Measurements from ENCODE around the gene XCR1. TPM values are rescaled to one million over a fixed set of nuclear protein-coding genes. Genes with fewer than 3 reads are reported as not detected.

The XCR1 gene
- total and polyA plus RNA-seq, 10 donors: 0.06 to 7.3 (median 1.5) TPM

DNA sequence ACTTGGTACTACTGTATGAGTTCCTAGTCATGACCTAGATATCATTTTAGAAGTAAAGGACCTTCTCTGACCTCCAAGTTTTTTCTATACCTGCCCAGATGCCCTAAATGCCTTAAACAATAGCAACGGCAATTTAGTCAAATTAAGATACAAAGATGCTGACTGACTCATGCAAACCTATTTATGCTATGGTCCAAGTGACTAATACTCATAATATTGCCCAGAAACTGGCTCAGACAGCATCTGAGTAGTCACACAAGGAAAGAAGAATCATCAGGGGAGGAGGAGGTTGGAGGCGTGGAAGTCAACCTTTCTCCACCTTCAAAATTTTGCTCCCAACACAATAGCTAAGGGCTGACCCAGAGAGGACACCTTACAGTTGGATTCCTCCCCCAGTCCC lies 38.5 kb downstream of the XCR1 start:
- WGBS, 5 donors: 79 to 91% (median 85%) methylated on average over 2 of the region's 2 CpGs
- no peak overlapping the region for H3K4me3 ChIP-seq
- peaks cover 32 to 96% (median 59%) of the 10 kb centered on the region in 6 donors for H3K4me1 ChIP-seq
- no peaks in the 10 kb centered on the region for H3K9me3 ChIP-seq
- TF ChIP-seq, protein P1, sequence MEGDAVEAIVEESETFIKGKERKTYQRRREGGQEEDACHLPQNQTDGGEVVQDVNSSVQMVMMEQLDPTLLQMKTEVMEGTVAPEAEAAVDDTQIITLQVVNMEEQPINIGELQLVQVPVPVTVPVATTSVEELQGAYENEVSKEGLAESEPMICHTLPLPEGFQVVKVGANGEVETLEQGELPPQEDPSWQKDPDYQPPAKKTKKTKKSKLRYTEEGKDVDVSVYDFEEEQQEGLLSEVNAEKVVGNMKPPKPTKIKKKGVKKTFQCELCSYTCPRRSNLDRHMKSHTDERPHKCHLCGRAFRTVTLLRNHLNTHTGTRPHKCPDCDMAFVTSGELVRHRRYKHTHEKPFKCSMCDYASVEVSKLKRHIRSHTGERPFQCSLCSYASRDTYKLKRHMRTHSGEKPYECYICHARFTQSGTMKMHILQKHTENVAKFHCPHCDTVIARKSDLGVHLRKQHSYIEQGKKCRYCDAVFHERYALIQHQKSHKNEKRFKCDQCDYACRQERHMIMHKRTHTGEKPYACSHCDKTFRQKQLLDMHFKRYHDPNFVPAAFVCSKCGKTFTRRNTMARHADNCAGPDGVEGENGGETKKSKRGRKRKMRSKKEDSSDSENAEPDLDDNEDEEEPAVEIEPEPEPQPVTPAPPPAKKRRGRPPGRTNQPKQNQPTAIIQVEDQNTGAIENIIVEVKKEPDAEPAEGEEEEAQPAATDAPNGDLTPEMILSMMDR (IDR thresholded peaks at IDR 0.05 in 8 of 11, conservative IDR thresholded peaks at IDR 0.05 in 3 of 11): no peak
- no peak for TF ChIP-seq POLR2A (IDR thresholded peaks at IDR 0.05)
- TF ChIP-seq POLR2AphosphoS5 (IDR thresholded peaks at IDR 0.05): no peak
- H3K27ac ChIP-seq: peak overlapping the region in 4 of 8 donors; percentile 46 to 64 (median 56)
- intact Hi-C loops (cut with DNase I; ENCODE audit: low total_unique reads): no loop called here
- H3K36me3 ChIP-seq: peaks cover 0 to 28% (median 12%) of the 10 kb centered on the region in 6 donors
- DNase-seq: no peak
- no peaks in the 10 kb centered on the region for H3K27me3 ChIP-seq (replicated peaks in 1 of 7)

DNA sequence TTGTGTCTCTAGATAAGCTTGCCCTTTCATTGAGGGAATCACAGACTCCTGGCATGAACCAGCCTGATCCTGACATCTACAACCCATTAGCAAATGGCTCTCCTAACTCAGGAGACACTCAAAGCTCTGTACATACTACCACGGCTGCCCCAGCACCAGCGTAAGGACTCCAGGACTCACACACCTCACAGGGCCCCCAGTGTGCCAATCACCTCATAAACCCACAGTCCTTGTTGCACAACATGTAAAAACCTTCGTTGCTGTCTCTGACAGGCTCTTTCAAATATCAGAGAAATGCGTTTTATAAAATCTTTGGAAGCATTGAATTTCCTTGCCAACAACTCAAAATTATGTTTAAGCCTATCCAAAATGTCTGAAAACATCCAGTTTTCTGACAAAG lies 38.9 kb downstream of the XCR1 start:
- H3K9me3 ChIP-seq: no peaks in the 10 kb centered on the region
- TF ChIP-seq POLR2A (IDR thresholded peaks at IDR 0.05): no peak
- TF ChIP-seq, protein P1 (IDR thresholded peaks at IDR 0.05 in 8 of 11, conservative IDR thresholded peaks at IDR 0.05 in 3 of 11): no peak
- no peak for TF ChIP-seq POLR2AphosphoS5 (IDR thresholded peaks at IDR 0.05)
- intact Hi-C loops (cut with DNase I; ENCODE audit: low total_unique reads): no loop called here
- H3K36me3 ChIP-seq: peaks cover 0 to 32% (median 16%) of the 10 kb centered on the region in 6 donors
- no peak overlapping the region for H3K4me3 ChIP-seq
- WGBS, 5 donors: 49 to 81% (median 68%) methylated on average over 4 of the region's 4 CpGs
- DNase-seq: no peak
- H3K4me1 ChIP-seq: peaks cover 29 to 96% (median 55%) of the 10 kb centered on the region in 6 donors
- peak overlapping the region in 5 of 8 donors; percentile 37 to 64 (median 51) for H3K27ac ChIP-seq
- no peaks in the 10 kb centered on the region for H3K27me3 ChIP-seq (replicated peaks in 1 of 7)

DNA sequence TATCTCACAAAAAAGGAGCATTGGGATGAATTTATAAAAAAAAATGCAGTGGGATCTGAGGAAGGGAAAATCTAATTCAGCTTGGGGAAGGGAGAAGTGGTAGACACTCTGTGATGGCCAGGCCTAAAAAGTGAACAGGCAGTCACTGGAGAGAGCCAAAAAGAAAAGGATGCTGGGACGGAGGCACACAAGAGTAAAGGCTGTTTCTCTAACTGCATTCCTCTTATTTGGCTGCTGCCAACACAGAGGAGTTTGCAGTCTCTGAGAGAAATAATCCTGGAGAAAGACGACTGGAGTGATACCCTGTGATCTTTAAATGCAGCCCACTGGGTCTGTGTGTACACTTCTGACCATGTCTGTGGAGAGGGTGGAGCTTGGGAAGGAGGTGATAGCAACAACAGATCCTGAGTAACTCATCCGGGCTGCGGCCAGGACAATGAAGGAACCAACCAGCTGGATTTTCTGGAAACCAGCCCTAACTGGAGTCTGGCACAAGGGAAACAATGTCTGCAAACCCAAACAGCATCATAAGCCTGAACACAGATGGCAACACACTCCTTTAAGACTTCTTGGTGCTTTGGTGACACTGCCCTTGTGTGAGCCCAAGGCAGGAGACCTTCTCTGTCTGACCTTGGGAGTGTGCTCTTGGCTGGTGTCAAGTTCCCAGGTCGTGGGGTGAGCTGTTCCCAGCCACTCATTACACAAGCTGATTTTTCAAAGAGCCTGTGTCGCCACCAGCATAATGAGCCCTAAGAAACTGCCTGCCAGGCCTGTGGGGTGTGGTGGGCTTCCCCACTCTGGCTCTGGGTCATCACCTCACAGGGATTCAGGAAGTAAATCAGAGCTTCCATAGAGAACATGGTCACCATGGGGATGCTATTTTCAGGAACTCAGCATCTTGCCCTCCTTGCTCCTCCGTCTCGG lies 39.7 kb downstream of the XCR1 start:
- H3K27me3 ChIP-seq (replicated peaks in 1 of 7): no peaks in the 10 kb centered on the region
- H3K4me1 ChIP-seq: peaks cover 22 to 93% (median 47%) of the 10 kb centered on the region in 6 donors
- intact Hi-C loops (cut with DNase I; ENCODE audit: low total_unique reads): no loop called here
- no peaks in the 10 kb centered on the region for H3K9me3 ChIP-seq
- no peak for DNase-seq
- WGBS, 5 donors: 55 to 69% (median 61%) methylated on average over 7 to 8 of the region's 8 CpGs
- TF ChIP-seq, protein P1 (IDR thresholded peaks at IDR 0.05 in 8 of 11, conservative IDR thresholded peaks at IDR 0.05 in 3 of 11): no peak
- TF ChIP-seq POLR2A (IDR thresholded peaks at IDR 0.05): no peak
- no peak for TF ChIP-seq POLR2AphosphoS5 (IDR thresholded peaks at IDR 0.05)
- H3K36me3 ChIP-seq: peaks cover 0 to 40% (median 23%) of the 10 kb centered on the region in 6 donors
- peak overlapping the region in 7 of 8 donors; percentile 4 to 64 (median 51) for H3K27ac ChIP-seq
- H3K4me3 ChIP-seq: no peak overlapping the region
